ENCODE results near the gene ZNF254. TPM values are rescaled to one million over a fixed set of nuclear protein-coding genes. Genes with fewer than 3 reads are reported as not detected.

The ZNF254 gene
- total and polyA plus RNA-seq, 9 of the 15 experiments (the other 6 are each of a cell fraction or from before 2014, with no cell fraction given) = 10.7 to 22.1 (median 14.2) TPM

DNA sequence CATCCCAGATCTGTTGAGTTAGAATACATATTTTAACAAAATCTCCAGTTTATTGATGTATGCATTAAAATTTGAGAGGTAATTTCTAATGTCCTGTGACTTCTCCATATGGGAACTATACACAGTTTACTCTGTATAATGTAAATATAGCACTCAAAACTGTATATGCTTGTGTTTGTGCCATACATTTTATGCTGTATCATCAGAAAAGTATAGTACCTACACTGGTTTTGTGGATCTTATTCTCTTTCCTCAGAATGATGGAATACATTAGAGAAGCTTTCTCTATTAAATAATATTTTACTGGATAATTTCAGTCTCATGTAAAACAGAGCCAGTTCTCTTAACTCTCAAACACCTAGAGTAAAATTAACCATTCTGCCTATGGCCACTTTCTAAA is 53.6 kb downstream of the ZNF254 start (continued):
- TF ChIP-seq, protein P1, sequence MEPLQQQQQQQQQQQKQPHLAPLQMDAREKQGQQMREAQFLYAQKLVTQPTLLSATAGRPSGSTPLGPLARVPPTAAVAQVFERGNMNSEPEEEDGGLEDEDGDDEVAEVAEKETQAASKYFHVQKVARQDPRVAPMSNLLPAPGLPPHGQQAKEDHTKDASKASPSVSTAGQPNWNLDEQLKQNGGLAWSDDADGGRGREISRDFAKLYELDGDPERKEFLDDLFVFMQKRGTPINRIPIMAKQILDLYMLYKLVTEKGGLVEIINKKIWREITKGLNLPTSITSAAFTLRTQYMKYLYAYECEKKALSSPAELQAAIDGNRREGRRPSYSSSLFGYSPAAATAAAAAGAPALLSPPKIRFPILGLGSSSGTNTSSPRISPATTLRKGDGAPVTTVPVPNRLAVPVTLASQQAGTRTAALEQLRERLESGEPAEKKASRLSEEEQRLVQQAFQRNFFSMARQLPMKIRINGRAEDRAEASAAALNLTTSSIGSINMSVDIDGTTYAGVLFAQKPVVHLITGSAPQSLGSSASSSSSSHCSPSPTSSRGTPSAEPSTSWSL (CRISPR knock-in tag; IDR thresholded peaks at IDR 0.05; ENCODE audit: borderline replicate concordance) = no peak
- TF ChIP-seq LEF1 (IDR thresholded peaks at IDR 0.05) = no peak
- no peak for TF ChIP-seq EGR1 (conservative IDR thresholded peaks at IDR 0.05)
- no peak for TF ChIP-seq ATF7 (IDR thresholded peaks at IDR 0.05)
- no peak for TF ChIP-seq SLC30A9 (CRISPR knock-in tag; IDR thresholded peaks at IDR 0.05)
- TF ChIP-seq, protein P2, sequence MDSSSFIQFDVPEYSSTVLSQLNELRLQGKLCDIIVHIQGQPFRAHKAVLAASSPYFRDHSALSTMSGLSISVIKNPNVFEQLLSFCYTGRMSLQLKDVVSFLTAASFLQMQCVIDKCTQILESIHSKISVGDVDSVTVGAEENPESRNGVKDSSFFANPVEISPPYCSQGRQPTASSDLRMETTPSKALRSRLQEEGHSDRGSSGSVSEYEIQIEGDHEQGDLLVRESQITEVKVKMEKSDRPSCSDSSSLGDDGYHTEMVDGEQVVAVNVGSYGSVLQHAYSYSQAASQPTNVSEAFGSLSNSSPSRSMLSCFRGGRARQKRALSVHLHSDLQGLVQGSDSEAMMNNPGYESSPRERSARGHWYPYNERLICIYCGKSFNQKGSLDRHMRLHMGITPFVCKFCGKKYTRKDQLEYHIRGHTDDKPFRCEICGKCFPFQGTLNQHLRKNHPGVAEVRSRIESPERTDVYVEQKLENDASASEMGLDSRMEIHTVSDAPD (CRISPR knock-in tag; IDR thresholded peaks at IDR 0.05) = no peak
- TF ChIP-seq, protein P3, sequence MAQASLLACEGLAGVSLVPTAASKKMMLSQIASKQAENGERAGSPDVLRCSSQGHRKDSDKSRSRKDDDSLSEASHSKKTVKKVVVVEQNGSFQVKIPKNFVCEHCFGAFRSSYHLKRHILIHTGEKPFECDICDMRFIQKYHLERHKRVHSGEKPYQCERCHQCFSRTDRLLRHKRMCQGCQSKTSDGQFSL (CRISPR knock-in tag; IDR thresholded peaks at IDR 0.05) = no peak
- TF ChIP-seq, protein P3 (tag; IDR thresholded peaks at IDR 0.05) = no peak
- TF ChIP-seq, protein P4, sequence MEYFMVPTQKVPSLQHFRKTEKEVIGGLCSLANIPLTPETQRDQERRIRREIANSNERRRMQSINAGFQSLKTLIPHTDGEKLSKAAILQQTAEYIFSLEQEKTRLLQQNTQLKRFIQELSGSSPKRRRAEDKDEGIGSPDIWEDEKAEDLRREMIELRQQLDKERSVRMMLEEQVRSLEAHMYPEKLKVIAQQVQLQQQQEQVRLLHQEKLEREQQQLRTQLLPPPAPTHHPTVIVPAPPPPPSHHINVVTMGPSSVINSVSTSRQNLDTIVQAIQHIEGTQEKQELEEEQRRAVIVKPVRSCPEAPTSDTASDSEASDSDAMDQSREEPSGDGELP (CRISPR knock-in tag; IDR thresholded peaks at IDR 0.05; ENCODE audit: borderline replicate concordance) = no peak

Data from K562 (cell line).